Midbrain (tissue), 1 donor: ENCODE measurements around the gene PPM1M.
"Not testable (repeated sequence)": the region's sequence is repeated elsewhere in the genome, so short reads cannot be mapped to it uniquely, and the experiment has no call there.

ENCODE experiments used
- DNase-seq: peaks from one replicate; lab custom pipeline; 2025; lab: John Stamatoyannopoulos, UW

PPM1M gene

DNA sequence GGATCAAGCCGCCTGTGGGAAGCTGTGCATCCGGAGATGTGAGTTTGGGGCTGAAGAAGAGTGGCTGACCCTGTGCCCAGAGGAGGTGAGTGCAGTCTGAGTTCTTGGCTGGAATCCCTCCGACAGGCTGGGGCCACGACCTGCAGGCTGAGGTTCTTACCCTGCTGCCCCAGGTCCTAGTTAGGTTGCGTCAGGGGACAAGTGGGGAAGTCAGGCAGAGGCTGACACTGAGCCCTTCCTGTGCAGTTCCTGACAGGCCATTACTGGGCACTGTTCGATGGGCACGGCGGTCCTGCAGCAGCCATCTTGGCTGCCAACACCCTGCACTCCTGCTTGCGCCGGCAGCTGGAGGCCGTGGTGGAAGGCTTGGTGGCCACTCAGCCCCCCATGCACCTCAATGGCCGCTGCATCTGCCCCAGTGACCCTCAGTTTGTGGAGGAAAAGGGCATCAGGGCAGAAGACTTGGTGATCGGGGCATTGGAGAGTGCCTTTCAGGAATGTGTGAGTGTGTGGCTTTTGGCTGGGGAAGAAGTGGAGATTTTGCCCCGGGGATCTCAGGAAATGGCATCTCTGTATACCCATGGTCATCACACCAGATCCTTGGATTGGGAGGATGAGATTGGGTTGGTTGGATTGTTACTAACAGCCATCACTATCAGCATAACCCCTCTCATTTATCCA, 1.3 kb downstream of the PPM1M start:
- no peak for DNase-seq

DNA sequence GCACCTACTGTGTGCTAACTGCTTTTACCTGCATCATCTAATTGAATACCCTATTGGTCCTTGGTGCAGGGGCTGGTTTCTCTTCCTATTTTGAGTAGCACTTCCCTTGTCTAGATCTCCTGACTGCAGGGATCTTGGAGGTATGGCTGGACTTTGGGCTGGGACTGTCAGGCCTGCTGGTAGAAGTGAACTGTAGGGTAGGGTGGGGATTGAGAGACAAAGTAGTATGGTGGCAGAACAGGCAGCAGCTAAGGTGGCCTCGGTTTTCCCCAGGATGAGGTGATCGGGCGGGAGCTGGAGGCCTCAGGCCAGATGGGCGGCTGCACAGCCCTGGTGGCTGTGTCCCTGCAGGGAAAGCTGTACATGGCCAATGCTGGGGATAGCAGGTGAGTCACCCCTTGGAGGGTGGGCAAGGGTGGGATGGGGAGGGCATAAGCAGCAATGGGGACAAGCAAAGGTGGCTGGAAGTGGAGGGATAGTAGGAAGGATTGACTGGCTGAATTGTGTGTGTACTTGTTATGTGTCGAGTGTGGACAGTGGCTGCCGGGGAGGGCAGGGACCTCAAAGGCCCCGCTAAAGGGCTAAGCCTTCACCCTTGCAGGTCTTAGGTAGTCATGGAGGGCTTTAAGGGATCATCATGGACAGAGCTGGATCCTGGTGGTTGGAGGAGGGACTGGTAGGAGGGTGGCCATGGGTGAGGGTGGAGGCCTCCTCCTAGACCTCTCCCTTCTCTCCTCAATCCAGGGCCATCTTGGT, 2.0 kb downstream of the PPM1M start:
- DNase-seq = no peak

DNA sequence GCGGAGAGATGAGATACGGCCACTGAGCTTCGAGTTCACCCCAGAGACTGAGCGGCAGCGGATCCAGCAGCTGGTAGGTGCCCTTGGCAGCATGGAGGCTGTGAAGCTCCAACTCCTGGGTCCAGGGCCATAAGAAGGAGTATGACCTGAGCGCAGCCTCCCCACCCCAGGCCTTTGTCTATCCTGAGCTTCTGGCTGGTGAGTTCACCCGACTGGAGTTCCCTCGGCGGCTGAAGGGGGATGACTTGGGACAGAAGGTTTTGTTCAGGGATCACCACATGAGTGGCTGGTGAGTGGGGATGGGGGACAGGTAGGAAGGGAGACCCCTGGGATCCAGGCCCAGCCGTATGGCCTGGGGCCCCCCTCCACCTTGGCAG, 2.6 kb downstream of the PPM1M start:
- DNase-seq = no peak

DNA sequence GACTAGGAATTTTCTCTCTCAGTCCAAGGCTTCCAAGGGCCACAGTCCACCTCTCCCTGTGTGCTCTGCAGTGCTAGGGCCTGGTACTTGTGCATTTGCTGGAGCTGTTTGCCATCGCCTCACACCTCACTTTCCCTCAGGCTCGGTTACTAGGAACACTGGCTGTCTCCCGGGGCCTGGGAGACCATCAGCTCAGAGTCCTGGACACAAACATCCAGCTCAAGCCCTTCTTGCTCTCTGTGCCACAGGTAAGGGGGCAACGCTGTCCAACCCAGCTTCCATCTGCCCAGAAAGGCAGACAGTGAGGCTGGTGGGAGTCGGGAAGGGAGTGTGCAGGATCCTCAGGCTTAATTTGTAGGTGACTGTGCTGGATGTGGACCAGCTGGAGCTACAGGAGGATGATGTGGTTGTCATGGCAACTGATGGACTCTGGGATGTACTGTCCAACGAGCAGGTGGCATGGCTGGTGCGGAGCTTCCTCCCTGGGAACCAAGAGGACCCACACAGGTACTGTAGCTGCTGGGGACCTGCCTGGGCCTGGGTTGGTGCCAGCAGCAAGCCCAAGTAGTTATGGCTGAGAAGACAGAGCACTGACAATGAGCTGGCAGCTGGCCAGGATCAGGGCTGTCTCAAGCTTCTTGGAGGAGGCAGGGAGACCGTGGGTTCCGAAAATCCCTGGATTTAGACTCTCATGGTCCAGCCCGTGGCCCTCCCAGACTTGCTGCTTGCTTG, 3.4 kb downstream of the PPM1M start:
- no peak for DNase-seq

DNA sequence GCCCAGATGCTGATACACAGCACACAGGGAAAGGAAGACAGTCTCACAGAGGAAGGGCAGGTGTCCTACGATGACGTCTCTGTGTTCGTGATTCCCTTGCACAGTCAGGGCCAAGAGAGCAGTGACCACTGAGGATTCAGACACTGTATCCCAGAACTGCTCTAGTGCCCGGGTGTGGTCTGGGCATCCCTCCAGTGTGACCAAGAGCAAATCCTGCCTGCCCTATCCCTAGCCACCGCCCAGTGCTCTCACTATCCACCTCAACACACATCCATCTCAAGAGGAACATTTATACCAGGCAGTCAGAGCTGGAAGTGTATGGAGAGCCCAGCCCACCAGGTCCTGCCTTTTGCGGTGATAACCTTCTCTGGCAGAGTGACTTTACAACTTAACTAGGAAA, 4.1 kb downstream of the PPM1M start:
- no peak for DNase-seq

DNA sequence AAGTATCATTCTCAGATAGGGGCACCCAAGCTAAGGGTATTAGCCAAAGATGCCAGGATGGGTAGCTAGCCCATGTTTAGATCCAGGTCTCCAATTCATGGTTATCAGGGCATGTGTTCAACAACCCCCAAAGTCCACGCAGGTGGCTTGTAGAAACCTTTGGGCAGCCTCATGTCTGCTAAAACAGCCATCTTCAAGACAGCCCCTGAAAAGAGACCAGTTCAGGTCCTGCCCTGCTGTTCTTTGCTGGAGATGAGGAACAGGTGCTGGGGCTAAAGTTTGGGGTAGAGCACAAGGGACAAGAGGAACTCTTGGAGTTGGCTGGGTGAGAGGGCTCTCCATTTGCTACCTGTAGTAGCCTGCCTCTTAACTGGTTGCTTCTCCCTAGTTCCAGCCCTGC, 4.6 kb downstream of the PPM1M start:
- DNase-seq = no peak

DNA sequence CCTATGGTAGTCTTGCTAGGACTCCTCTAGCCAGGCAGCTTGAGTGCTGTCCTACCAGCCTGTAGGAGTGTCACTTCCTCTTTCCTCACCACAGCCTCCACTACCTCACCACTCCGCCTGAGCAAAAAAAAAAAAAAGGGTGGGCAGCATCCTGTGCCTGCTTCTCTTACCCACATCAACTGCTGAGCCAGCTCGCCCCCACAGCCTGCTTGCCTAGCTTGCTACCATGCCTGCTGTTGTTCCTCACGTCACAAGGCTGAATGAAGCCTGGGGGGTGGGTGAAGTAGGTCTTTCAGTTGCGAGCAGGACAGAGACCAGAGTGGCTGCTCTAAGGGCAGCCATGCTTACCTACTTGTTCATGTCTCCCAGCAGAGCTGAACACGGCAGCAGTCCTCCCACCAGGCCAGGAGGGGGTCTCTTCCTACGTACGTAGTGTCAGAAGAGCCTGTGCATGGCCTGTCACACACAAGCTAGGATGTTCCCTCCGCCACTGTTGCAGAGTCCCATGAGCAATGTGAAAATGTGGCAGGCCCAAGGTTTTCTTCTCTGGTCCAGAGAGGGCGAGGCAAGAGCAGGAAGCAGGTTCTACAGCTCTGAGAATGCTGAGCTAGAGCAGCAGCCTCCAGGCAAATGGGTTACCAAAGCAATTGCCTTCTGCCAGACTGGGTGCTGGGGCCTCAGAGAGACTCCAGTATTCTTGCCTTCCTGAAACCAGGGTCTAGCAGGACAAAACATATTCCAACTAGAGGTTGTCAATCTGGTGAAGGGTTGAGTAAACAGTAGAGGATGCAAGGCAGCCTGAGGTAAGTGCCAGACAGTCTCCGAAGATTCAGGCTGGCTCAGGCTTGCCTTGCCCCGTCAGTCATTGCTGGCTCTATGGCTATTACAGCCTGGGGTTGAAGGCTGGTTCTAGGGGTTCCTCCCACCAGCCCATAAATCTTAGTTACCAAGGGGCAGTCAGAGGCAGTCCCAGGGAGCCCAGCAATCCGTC, 8.1 kb downstream of the PPM1M start:
- peak; percentile 9 for DNase-seq

DNA sequence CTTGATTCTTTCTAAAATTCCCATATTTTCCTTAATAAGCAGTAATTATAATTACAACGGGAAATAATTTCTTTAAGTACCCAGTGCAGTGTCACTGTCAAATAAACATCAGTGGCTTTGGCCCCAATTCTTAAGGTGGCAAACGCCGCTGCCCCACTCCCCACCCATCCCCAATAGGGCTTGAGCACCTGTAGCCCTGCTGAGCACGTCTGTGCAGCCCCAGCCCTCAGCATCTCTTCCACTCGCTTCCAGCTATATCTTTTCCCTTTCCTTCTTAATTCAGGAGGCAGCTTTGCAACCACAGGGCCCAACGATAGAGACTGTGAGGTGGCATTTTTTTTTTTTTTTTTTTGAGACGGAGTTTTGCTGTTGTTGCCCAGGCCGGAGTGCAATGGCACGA, 9.0 kb downstream of the PPM1M start:
- DNase-seq = no peak

DNA sequence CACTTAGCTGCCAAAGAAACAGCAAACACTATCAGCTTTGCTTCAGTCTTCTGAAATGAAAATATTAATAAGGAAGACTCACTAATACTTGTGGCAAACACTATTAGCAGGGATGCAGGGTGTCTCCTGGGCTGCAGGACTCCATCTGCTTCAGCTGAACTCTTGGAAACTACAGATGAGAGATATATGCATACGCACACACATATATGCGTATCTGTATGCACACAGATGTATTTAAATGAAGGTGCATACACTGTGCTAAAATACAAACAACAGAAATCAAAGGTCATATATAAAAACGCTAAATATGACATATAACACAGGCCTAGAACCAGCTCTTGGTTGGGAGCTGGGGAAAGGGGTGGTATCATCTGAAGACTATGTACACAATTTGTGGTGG, 10.6 kb downstream of the PPM1M start:
- DNase-seq = no peak

DNA sequence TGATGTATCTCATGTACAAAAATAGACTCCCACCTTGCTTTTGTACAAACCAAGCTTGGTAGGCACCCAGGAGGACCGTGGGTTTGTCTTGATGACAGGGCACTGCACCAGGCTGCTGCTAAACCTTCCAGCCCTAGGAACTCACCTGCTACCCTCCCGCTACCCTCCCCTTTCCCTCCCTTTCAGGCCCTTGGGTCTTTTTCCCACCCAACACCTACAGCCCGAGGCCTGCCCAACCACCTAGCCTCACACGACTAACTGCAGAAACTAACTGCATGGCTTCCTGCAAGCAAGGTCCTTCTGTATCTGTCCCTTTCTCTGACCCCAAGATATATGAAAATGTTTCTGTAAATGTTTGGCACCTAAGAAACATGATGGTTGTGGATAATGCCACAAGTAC, 11.1 kb downstream of the PPM1M start:
- no peak for DNase-seq

DNA sequence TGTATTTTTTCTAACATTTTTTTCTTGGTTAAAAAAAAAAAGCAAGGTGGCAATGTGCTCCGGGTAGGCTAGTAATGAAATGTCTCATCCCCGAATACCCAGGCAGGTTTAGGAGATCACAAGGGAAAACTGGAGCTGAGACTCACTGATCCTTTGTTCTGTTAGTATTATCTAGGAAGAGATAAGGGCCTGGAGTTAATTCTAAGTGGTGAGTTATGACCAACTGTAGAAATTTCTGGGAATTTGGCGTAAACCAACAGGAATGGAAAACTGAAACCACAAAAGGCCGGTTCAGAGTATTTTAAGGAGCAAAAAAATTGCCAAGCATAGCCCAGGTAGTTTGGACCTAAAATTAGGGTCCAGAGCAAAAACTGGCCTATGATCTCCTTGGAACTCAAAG, 12.4 kb downstream of the PPM1M start:
- no peak for DNase-seq

DNA sequence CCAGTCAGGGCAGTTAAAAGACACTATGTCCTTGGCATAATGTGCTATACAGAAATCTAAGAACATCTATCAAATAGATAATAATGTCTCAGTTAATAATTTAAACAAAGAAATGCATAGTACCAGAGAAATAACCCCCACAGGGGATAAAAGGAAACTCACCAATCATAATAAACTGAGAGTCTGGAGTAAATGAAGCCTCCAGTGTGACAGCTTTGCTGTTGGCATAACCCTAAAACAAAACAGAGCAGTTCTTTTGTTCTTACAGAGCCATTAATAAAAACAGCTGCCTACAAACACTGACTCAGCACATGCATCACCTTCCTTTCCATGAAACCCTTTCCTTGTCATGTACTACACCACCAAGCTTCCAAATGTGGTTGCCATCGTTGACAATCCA, 13.5 kb downstream of the PPM1M start:
- no peak for DNase-seq

DNA sequence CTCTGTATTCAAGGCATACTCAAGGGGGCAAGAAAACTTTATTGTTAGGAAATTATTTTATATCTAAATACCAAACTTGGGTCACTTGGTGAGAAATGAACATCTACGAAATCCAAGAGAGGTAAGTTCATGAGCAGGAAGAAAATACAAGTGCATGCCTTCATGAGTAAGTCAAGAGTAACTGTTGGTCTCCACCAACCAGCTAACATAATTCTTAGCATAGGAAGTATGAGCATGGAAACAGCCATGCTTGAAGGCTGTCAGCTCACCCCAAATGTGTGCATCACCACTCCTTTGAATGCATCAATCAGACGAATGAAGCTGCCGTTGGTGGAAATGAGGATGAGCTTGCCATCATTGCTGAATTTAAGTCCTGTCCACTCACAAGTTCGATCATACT, 13.9 kb downstream of the PPM1M start:
- DNase-seq = no peak

DNA sequence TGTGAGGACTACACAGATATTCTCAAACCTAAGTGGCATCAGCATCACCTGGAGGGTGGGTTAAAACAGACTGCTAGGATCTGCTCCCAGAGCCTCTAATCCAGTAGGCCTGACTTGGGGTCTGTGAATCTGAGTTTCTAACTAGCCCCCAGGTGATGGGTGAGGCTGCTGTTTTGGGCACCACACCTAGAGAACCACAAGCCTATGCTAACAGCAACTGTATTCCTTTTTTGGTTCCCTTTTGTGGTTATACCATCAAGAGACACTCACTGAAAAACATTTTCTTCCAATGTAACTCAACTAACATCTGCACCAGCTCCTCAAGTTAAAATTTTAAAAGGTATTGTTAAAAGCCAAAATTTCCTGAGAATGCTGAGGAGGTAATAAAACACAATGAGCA, 16.9 kb downstream of the PPM1M start:
- no peak for DNase-seq

DNA sequence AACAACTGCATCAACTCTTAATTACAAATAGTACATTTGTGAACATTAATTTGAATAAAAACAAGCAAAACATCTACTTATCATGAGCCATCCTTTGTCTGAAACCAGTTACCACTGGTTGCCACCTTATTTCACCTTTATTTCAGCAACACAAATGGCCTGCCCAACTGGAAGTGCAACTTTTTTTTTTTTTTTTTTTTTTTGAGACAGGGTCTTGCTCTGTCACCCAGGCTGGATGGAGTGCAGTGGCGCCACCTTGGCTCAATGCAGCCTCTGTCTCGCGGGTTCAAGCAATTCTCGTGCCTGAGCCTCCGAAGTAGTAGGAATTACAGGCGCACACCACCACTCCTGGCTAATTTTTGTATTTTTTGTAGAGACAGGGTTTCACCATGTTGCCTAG, 19.8 kb downstream of the PPM1M start:
- no peak for DNase-seq

DNA sequence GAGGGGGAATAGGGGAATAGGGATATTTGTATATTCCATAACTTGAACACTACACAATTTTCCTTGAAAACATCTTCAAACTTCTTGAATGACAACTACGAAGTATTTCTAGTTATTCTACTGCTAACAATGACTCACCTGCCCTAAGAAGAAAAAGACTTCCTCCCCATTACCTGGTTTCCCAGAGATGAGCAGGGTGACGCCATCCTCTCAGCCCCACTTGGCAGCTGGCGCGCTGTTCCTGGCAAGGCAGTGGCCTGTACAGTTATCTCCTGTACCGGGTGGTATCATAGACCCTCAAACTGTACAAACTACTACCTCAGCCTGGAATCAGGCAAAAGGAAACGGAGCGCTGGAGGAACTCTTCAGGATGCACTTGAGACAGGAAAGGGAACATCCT, 22.5 kb downstream of the PPM1M start:
- DNase-seq = no peak

DNA sequence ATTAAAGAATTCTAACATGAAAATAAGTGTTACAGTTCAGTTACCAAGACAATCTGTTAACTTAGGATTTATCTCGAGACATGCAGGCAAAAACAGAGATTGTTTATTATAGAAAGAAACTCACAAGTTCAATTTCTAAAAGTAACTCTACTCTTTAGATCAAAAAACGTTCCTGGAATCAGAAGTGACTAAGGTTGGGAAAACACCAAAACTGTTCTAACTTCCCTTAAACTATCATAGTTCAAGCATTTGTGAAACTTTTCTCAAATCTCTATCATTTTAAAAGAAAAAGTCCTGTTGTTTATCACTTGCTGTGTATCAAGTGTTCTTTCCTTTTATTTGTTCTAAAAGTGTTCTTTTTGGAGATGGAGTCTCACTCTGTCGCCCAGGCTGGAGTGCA, 24.2 kb downstream of the PPM1M start:
- DNase-seq = no peak

DNA sequence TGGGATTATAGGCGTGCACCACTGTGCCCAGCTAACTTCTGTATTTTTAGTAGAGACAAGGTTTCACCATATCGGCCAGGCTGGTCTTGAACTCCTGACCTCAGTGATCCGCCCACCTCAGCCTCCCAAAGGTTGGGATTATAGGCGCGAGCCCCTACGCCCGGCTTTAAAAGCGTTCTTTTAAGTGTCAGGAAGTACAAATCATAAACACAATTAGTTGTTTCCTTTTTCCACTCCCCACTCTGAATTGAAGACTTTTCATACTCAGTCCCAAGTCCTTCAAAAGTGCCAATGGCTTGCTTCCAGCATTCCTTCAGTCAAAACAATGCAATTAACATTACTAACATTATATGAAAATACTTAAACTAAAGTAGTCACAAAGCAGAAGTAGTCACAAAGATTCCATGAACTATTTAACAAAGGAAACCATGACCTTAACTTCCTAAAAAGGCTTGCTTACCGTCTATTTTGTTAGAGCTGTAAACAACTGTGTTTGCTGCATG, 24.7 kb downstream of the PPM1M start:
- DNase-seq = no peak

DNA sequence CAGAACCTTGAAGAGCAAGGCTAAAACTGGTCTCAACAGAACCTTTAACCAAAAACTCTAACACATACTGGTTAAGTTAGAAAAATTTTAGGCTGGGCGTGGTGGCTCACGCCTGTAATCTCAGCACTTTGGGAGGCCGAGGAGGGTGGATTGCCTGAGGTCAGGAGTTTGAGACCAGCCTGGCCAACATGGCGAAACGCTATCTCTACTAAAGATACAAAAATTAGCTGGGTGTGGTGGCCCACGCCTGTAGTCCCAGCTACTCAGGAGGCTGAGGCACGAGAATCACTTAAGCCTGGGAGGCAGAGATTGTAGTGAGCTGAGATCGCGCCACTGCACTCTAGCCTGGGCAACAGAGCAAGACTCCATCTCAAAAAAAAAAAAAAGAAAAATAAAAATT, 26.6 kb downstream of the PPM1M start:
- DNase-seq = not testable (repeated sequence)

DNA sequence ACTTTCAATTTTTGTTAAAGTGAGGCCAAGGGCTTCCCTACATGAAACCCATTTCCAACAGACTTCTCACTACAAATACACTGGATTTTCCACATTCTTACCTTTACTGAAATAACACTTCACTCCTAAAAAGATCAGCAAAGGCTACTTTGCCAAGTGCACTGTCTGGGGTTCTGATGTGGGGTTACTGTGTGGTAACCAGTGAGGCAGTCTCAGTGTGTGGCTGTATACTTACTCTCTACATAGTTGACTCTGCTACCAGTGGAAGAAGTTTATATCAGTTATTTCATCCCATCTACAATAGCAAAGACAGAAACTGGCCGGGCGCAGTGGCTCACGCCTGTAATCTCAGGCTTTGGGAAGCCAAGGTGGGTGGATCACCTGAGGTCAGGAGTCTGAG, 27.3 kb downstream of the PPM1M start:
- DNase-seq = no peak

DNA sequence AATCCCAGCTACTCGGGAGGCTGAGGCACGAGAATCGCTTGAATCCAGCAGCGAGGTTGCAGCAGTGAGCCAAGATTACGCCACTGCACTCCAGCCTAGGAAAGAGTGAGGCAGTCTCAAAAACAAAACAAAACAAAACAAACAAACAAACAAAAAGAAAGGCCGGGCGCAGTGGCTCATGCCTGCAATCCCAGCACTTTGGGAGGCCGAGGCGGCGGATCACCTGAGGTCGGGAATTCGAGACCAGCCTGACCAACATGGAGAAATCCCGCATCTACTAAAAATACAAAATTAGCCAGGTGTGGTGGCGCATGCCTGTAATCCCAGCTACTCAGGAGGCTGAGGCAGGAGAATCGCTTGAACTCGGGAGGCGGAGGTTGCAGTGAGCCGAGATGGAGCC, 29.2 kb downstream of the PPM1M start:
- not testable (repeated sequence) for DNase-seq
